Hepatocyte (in vitro differentiated cells): ENCODE measurements around the gene PTPN5.

Experiments used
- EZH2 ChIP-seq: fragments of 200-600 bp; sonication (generic); IDR thresholded peaks from 2 replicates; pipeline ENCODE4 v1.6.1; 2016; ENCODE audit warnings: antibody characterized with exemption, mild to moderate bottlenecking, borderline replicate concordance
- EZH2phosphoT487 ChIP-seq: fragments of 200-600 bp; sonication (generic); IDR thresholded peaks from one replicate; pipeline ENCODE4 v1.6.1; 2018; ENCODE audit warnings: antibody characterized with exemption, mild to moderate bottlenecking, low read depth, moderate library complexity; ENCODE audit not compliant: unreplicated experiment, severe bottlenecking
- TF ChIP-seq, protein P1 (sequence below): fragments of 200-600 bp; sonication (generic); IDR thresholded peaks from 2 replicates; pipeline ENCODE4 v1.5.1; 2016; ENCODE audit warnings: antibody characterized with exemption, mild to moderate bottlenecking; ENCODE audit not compliant: poor library complexity

DNA sequence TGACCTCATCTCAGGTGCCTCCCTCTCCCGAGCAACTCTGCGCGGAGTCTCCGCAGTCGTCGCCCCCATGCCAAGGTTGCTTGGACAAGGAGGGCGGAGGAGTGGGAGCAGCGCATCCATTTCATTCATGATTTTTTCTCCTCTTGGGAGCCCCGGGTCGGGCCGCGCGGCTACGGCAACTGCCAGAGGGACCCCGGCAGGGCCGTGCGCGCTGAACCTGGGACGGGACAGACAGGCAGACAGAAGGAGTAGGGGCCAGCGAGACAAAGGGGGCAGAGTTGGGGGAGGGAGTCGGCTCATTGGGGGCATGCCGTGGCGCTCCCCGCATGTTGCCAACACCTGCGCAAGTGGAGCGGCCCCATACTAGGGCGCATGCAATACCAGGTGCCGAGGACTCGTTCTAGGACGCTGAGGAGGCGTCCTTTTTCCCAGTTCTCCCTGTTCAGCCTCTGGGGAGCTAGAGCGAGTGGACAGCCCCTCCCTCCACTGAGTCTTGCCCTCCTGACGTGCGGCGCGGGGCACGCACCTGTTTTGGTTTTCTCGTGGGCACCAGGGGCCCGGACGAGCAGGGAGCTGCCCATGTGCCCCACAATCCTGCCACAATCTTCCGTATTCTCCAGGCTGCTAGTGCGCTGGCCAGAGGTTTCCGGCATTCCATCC lies 501 bp upstream of the PTPN5 start:
- TF ChIP-seq, protein P1, sequence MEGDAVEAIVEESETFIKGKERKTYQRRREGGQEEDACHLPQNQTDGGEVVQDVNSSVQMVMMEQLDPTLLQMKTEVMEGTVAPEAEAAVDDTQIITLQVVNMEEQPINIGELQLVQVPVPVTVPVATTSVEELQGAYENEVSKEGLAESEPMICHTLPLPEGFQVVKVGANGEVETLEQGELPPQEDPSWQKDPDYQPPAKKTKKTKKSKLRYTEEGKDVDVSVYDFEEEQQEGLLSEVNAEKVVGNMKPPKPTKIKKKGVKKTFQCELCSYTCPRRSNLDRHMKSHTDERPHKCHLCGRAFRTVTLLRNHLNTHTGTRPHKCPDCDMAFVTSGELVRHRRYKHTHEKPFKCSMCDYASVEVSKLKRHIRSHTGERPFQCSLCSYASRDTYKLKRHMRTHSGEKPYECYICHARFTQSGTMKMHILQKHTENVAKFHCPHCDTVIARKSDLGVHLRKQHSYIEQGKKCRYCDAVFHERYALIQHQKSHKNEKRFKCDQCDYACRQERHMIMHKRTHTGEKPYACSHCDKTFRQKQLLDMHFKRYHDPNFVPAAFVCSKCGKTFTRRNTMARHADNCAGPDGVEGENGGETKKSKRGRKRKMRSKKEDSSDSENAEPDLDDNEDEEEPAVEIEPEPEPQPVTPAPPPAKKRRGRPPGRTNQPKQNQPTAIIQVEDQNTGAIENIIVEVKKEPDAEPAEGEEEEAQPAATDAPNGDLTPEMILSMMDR = no peak
- no peak for TF ChIP-seq EZH2
- no peak for TF ChIP-seq EZH2phosphoT487
